NCI-H748 (cell line): ENCODE measurements around the gene DOCK1.

Experiments
- DNase-seq: peaks from one replicate; lab custom pipeline; 2025; ENCODE audit not compliant: unreplicated experiment; lab: John Stamatoyannopoulos, UW

Gene DOCK1

DNA sequence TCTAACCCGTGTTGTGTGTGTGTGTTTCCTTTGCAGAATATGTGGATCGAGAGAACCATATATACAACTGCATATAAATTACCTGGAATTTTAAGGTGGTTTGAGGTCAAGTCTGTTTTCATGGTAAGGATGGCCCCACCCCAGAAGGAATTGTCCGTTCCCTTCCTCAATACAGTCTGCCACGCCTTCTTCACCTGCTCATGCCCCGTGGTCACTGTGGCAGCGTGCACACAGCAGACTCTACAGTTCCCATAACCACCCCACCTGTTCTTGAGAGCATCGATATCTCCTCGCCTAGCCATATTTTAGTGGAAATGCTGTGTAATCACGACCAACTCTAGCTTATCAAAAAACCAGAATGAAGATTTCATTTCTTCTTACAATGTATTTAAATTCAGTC is 509.9 kb downstream of the DOCK1 start:
- DNase-seq, result no peak

DNA sequence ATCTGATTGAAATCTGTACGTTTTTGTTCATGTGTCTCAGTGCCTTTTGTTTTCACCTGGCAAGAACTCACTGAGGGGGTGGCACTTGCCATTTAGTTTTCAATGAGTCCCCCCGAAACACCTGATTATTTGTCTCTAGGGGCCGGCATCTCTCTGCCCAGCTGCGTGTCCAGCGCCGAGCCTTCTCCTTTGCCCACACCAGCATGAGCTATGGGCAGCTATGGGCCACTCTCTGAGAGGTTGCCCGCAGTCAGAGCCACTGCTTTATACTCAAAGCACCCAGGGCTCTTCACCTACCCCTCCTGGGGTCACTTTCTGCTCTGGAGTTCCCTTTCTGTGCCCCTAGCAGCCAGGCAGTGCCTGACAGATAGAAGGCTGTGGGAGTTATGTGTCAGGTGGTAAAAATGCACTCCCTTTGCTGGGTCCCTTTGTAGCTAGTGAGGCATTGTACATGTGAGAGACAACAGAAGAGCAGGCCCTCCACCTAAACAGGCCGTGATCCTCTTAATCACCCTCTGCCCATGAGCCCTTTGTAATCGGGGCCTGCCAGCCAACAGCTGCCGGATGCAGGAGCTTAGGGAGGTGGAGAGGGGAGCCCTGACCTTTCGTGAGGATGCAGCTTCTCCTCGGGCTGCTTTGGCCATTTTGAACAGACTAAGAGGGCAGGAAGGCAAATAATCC is 510.8 kb downstream of the DOCK1 start:
- DNase-seq, result no peak

- no peak for DNase-seq
Observed at GRCh38 chr10:127417031-127417430, 511.8 kb downstream of the DOCK1 start.

- no peak for DNase-seq
Observed at GRCh38 chr10:127417686-127418401, 512.6 kb downstream of the DOCK1 start.

DNA sequence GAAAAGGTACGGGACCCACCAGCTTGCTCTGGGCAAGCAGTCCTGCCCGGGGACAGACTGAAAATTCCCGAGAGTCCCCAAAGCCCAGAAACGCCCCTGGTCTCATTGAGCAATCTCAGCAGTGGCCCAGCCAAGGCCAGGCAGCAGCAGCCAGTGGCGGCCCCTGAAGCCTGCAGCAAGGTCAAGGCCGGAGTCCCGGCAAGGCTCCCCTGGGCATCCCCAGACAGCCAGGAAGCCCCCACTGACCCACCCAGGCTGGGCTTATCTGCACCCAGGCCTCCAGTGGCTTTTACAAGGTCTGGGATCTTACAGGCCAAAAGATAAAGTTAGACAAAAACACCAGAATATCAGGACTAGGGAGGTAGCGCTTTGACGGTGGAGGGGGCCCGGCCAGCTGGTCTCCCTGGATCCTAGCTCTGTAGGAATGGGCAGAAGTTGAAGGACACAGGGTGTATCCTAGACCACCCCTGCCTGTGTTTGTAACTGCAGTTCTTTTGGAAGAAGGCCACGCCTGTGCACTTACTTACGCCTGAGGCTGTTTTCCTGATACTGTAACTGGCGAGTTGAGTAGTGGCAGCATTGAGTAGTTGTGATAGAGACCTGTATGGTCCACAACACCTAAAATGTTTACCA is 513.4 kb downstream of the DOCK1 start:
- peak; percentile 24 for DNase-seq

DNA sequence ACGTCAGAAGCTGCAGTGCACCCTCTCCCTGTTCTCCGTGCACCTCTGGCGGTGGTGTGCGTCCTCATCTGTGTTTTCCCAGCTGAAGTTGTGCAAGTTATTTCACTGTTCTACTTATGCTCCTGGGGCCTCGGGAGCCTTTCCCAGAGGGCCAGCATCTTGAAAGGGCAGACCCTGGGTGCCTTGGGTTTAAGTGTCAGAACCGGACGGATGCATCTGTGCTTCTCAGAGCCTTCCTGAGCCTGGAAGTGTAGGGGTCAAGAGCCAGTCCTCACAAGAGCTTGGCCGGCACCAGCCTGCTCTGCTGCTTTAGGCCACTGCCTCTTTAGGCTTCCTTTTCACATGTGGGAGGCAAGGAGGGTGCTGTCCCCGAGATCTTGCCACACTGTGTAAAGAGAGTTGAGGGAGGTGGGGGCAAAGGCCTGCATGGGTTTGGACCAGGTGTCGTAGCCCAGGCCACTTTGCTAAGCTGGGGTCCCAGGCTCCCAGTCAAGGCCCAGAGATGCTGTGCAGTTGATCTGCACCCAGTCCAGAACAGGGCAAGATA is 515.0 kb downstream of the DOCK1 start:
- no peak for DNase-seq

DNA sequence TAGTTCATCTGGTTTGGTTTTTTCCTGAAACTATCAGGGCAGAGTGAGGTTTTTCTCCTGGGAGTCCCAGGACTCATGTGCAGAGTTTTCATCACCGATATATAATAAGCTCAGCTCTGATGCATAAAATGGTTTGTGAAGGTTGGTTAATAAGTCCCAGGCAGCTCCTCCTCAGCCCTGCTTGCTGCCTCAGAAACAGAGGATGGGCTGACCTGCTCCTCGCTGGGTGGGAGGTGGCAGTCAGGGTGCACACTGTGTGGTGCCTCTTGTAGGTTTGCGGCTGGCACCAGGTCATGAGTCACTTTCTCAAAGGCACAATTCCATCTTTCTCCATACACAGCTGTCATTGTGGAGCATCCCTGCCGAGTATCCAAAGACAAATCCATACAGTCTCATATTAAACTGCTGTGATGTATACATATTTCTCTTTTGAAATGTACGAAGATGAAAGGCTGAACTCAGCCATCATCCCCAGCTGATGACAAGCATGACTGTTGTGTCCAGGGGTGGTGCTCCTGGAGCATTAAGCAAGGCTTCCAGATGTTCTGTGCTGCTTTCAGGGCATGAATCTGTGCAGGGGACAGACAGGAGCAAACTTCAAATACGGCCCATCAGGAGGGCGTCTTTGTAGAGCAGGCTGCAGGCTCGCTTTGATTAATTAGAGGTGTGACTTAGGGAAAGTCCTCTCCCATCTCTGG is 518.1 kb downstream of the DOCK1 start:
- no peak for DNase-seq

DNA sequence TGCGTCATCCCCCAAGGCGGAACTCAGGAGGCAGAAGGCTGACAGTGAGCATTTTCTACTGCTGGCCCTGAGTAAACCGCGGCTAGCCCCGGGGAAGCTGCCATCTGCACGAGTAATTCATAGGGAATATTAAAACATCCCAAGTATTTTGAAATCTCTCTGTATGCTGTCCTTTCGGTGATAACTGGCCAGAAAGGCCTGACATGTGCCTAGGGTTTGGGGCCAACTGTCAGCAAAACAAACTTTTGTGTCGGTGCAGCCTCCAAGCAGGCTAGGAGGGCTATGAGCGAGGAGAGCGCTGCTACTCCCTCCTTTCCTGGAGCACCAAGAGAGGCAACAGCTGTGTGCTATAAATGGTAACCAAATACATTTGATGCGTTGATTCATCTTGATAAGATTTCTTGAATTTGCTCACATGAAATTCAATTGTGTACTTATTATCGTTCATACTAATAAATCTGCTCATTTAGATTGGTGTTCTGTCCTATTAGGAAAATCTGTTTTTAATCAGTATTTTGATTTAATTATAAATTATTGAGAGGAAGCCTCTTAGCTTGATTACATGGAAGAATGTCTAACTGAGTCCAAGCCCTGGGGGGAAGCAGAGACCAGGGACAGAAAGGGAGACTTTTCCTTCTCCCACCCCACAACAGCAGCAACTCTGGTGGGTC is 519.5 kb downstream of the DOCK1 start:
- DNase-seq, result no peak

DNA sequence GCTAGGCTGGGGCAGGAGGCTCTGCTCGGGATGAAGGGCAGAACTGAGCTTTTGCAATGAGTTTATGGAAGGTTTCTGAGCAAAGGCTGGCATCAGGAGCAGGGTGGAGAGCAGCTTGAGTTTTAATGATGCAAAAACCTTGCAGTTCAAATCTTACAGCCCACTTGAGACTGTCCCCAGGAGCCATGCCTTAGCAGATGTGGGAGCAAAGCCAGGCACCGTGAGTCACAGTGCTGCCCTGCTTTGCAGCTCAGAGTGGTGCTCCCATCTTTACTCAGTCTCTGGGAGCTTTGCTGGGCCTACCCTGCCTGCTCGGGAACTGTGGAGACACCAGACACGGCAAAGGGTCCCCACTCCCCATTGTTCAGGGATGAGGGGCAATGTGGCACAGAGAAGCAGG is 521.5 kb downstream of the DOCK1 start:
- no peak for DNase-seq

GRCh38 chr10:127427926-127428325 is 522.7 kb downstream of the DOCK1 start:
- no peak for DNase-seq

- no peak for DNase-seq
Observed at GRCh38 chr10:127428385-127428980, 523.3 kb downstream of the DOCK1 start.

GRCh38 chr10:127429601-127430312 is 524.5 kb downstream of the DOCK1 start:
- DNase-seq, result no peak

GRCh38 chr10:127431525-127431924 is 526.3 kb downstream of the DOCK1 start:
- no peak for DNase-seq

DNA sequence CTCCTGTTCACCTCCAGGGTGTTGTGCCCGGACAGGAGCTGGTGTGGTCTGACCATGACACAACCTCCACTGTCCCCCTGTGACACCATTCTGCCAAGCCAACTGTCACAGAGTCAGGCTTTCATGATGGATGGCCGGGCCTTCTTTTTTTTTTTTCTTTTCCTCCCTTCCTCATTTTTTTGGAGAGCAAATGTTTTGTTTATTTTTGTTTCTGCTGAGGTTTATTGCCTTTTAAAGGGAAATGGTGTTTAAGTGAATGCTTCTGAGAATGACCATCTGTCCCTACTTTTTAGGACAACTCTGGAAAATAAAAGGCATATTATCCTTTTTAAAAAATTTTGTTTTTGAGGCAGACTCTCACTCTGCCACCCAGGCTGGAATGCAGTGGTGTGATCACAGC is 528.8 kb downstream of the DOCK1 start:
- DNase-seq, result no peak

DNA sequence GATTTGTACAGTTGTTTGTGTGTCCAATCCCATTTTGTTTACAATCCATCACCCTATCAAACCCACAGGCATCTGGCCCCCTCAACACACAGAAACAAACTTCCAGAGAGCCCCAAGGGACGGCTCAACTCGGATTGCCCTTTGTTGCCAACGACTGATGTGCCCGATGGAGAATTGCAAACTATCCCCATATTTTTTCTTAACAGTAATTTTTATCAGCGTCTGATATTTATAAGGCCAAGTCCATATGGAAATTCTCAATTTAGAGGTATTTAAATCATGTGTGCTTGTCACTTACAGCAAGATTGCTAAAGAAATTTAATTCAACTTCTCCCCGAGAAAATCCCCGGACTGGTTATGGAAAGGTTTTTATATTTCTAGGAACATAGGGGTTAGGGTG is 530.0 kb downstream of the DOCK1 start:
- DNase-seq, result no peak

GRCh38 chr10:127440371-127440770 is 535.1 kb downstream of the DOCK1 start:
- no peak for DNase-seq

DNA sequence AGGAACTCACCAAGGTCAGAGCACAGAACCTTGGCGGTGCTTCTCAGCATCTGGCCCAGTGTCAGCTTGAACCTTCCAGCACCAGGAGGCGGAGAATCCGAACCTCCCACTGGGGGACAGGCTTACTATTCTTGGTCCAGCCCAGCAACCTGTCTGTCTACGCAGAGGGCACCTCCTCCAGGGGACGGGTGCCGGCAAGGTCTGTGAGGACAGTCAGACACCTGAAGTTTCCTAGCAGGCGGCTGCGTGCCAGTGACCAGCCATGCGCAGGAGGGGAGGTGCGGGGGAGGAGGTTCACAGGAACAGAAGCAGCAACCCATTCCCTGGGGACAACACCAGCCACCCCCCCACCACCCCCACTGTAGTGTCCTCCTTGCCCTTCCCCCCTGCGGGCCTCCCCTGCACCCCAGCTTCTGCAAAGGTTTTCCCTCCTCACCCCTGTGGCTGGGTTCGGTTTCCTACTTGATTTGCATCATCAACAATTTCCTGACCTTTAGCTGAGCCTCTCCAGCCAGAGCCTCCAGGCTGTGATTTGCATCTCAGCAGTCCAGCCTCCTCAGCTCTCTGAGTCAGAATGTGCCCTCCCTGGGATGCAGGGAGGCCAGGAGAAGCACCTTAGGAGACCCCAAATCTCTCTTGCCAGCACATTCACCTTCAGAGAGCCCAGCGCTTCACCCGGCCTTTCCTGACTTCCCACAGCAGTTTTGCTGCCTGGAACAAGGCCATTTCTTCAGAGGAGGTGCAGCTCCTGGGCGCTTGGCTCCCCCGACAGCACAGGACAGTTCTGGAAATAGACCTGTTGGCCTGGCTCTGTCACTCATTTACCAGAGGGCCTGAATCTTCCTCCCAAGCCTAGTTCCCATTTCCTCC is 536.4 kb downstream of the DOCK1 start:
- no peak for DNase-seq

GRCh38 chr10:127442220-127442525 is 536.9 kb downstream of the DOCK1 start:
- no peak for DNase-seq

DNA sequence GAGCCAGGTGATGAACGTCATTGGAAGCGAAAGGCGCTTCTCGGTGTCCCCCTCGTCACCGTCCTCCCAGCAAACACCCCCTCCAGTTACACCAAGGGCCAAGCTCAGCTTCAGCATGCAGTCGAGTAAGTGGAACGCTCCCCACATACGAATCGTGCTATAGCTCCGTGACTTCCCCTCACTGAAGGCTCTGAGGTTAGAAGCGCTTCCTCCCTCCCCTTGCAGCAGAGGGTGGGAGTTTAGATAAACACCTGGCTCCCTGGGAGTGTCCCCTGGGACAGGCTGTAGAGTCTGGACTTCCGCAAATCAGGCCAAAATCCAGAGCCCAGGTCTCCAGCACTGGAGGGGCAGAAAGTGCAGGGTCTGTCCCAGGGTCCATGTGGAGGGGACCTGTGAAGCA is 538.9 kb downstream of the DOCK1 start:
- no peak for DNase-seq
